Head of caudate nucleus (tissue), 42 donors: ENCODE data around the gene SPNS3.

Experiments
- DNase-seq, 42 donors: peaks; one replicate each; pipeline versions ENCODE4 v3.0.0 to v3.0.0-alpha.2; 2020 to 2021; ENCODE audit warnings: mixed read lengths in 7 of 42
- intact Hi-C: fragments of 100-400 bp; cut with DNase I; formaldehyde crosslinking; loops from one replicate; pipeline ENCODE4 v1.15.0; 2022

The SPNS3 gene

GRCh38 chr17:4482338-4483011 is 48.7 kb downstream of the SPNS3 start:
- DNase-seq: no peak
- intact Hi-C loops: no loop called here

- DNase-seq: no peak
- intact Hi-C loops: no loop called here
Observed at GRCh38 chr17:4483012-4483840, 49.5 kb downstream of the SPNS3 start.

- intact Hi-C loops: no loop called here
- no peak for DNase-seq
Observed at GRCh38 chr17:4485676-4486646, 52.2 kb downstream of the SPNS3 start.

DNA sequence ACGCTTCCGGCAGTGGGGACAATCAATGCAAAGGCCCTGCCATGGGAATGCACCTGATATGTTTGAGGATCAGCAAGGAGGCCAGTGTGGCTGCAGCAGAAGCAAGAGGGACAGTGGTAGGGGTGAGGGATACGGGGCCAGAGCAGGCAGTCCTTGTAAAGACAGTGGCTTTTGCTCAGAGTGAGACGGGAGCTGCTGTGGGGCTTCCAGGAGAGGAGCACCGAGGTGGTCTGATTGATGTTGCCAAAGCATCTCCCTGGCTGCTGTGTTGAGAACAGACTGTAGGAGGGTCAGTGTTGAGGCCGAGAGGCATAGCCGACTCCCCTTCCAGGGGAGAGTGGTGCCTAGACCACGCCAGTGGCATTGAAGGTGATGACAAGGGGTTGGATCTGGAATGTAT is 53.6 kb downstream of the SPNS3 start:
- no peak for DNase-seq

GRCh38 chr17:4487820-4488716 is 54.3 kb downstream of the SPNS3 start:
- intact Hi-C loops: no loop called here

More for the DNA sequence above, 53.6 kb downstream of the SPNS3 start:
- intact Hi-C loops: no loop called here

DNA sequence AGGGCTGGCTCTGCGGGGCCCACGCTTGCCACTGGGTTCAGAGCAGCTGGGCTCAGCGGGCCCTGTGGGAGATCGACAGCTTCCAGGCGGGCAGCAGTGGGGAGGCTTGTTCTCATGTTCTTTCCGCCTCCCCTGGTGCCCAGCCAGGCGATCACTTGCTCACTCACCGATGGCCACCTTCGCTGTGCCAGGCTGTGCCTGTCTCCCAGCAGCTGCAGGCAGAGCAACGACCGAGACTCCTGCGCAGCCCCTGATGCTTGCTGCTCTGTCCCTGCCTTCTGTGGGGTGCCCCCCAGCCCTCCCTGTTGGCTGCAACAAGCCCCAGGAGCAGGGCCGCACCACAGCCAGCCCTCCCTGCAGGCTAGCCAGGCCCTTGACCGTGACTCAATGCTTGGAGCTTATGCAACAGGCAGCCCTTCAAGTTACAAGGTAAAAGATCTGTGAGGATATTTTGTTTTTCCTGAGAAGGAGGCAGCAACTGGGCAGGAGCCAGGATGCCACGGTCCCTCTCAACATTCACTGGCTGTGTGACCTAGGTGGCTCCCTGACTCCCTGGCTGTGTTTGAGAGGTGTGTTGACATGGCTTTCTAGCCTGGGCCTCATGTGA is 55.4 kb downstream of the SPNS3 start:
- DNase-seq: no peak
- intact Hi-C loops: no loop called here

More at GRCh38 chr17:4487820-4488716, 54.3 kb downstream of the SPNS3 start:
- no peak for DNase-seq

- intact Hi-C loops: no loop called here
- DNase-seq: no peak
Observed at GRCh38 chr17:4490109-4490591, 56.4 kb downstream of the SPNS3 start.

DNA sequence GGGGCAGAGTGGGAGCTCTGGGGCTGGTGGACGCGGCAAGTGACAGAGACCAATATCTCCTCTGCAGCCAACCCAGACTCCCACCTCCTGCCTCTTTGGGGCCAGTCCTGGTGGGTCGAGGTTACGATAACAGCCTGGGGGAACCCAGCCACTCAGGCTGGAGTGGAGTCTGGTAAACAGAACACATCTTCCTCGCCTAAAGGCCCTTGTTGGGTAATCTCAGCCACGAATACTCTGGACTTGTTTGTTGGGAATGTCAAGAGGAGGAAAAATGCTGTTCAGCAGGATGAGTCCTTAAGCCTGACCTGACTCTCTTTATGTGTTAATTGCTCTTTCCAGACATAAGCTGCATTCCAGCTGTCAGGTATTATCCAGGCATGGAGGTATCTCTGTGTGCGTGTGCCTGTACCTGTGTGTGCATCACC is 56.9 kb downstream of the SPNS3 start:
- no peak for DNase-seq

DNA sequence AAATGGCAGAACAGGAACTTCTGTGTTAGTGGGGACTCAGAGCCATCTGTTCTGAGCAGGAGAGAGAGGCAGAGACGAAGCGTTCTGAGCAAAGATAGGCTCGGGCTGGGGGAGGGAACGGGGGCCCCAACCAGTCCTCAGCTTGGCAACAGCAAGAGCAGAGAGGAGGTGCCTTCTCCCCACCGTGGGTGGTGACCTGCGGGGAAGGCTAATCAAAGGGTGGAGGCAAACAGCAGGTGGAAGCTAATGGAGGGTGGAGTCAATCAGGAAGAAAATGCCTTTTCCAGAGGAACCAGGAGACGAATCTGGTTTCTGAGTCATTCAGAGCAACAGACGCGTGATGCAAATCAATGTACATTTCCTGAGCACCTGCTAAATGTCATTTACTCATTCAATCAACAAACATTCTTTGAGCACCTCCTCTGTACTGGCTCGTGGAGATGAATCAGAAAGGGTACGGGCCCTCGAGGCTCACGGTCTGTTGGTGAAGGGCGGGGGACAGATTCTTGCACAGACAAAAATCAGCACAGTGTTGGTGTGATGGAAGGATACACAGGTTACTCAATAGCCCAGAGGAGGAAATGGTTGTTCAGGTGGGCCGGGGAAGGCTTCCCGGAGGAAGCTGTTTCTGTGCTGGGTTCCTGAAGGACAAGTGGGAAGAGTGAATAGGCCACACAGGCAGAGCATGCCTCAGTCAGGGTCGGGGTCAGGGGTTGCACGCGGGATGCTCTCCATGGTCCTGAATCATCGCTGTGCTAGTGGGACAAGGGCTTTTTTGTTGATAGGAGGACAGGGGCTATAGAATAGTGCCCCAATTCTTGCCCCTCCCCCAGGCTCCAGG is 59.2 kb downstream of the SPNS3 start:
- peak in 41 of 42 donors; percentile 53 to 93 (median 77) for DNase-seq
- intact Hi-C loops: no loop called here

More for the DNA sequence above, 56.9 kb downstream of the SPNS3 start:
- intact Hi-C loops: no loop called here

- intact Hi-C loops: loop anchor here (5.0 kb wide), 1 partner anchor 40 kb away; no protein-coding TSS in a partner anchor
- DNase-seq: peak in 4 of 42 donors; percentile 21 to 48 (median 40)
Observed at GRCh38 chr17:4497101-4497824, 63.5 kb downstream of the SPNS3 start.

- intact Hi-C loops: loop anchor here (5.0 kb wide), 1 partner anchor 39 kb away; no protein-coding TSS in a partner anchor
- DNase-seq: peak; percentile 60 to 93 (median 86)
Observed at GRCh38 chr17:4498461-4499397, 65.0 kb downstream of the SPNS3 start, which contains the start of gene SPNS2. TSS of gene SPNS2 (plus strand) at chr17:4498881. CDS start at chr17:4499048, 167 bp downstream.

DNA sequence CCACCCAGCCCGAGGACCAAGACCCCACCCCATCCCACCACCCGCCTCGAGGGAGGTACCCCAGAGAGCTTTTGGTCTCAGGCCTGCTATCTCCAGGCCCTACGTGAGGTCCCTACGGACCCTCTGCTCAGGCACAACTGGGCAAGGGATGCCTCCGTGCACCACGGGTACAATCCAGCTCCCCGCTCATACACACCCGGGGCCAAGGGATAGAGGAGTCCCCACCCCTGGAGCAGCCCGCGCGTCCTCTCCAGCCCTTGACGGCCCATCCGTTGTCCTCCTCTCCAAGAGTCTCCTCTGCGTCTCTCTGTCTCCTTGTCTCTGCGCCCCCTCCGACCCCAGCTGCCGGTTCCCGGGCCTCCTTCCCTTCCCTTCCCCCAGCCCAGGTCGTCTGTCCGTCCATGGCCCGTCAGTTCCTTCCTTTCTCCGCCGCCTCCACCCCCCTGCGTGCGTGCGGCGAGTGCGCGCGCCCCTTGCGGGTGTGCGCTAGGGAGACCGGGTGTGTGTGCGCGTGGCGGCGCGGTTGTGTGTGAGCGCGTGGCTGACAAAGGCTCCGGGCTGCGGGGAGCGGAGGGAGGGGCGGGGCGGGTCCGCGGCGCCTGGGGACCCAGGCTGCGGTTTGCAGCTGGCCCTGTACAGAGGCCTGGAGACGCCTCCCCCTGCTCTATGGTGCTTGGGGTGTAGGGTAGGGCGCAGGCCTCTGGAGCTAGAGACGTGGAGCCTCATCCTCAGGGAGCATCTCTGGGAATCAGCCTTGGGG is 65.9 kb downstream of the SPNS3 start:
- DNase-seq: peak in 41 of 42 donors; percentile 52 to 85 (median 74)
- intact Hi-C loops: loop anchor here (5.0 kb wide), 1 partner anchor 38 kb away; no protein-coding TSS in a partner anchor

DNA sequence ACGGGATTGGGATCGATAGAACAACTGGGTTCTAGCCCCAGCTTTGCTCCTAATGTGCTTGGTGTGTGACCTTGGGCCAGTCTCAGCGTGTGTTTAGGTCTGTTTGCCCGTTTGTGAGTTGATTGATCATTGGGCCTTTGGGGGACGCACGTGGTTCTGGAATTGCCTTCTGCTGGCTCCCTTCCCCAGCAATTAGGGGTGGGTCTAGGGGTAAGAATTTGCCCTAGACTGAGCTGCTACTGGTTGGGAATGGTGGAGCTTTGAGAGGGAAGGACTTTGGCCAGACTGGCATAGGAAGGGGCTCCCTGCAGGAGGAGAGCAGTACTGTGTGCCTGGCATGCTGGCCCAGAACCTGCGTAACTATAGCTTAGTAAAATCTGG is 66.4 kb downstream of the SPNS3 start:
- no peak for DNase-seq
- intact Hi-C loops: no loop called here
